Prostate gland (tissue), 2 donors: ENCODE measurements around the gene TPR.

Experiments used
- POLR2AphosphoS5 ChIP-seq: sonication (generic); formaldehyde crosslinking; IDR thresholded peaks from one replicate; pipeline ENCODE4 v1.6.1; 2017; ENCODE audit warnings: antibody characterized with exemption
- TF ChIP-seq, protein P1 (sequence below), 4 experiments: fragments of 200-600 bp in 2 of 4; fragments of 450-650 bp in 2 of 4; sonication (generic) in 2 of 4; IDR thresholded peaks; 1 replicate in 3 of 4; 2 replicates in 1 of 4; pipeline ENCODE4 v1.5.1; 2016 to 2019; ENCODE audit warnings: antibody characterized with exemption in 4 of 4, mild to moderate bottlenecking in 2 of 4, moderate library complexity in 2 of 4

GRCh38 chr1:186302381-186302920 lies 72.6 kb downstream of the TPR start:
- TF ChIP-seq, protein P1, sequence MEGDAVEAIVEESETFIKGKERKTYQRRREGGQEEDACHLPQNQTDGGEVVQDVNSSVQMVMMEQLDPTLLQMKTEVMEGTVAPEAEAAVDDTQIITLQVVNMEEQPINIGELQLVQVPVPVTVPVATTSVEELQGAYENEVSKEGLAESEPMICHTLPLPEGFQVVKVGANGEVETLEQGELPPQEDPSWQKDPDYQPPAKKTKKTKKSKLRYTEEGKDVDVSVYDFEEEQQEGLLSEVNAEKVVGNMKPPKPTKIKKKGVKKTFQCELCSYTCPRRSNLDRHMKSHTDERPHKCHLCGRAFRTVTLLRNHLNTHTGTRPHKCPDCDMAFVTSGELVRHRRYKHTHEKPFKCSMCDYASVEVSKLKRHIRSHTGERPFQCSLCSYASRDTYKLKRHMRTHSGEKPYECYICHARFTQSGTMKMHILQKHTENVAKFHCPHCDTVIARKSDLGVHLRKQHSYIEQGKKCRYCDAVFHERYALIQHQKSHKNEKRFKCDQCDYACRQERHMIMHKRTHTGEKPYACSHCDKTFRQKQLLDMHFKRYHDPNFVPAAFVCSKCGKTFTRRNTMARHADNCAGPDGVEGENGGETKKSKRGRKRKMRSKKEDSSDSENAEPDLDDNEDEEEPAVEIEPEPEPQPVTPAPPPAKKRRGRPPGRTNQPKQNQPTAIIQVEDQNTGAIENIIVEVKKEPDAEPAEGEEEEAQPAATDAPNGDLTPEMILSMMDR (IDR thresholded peaks at IDR 0.05) = no peak
- no peak for TF ChIP-seq POLR2AphosphoS5
